NT2/D1 (cell line): ENCODE measurements around the gene PTPN1.

Experiments used
- YY1 ChIP-seq: IDR thresholded peaks from 2 replicates; pipeline ENCODE4 v1.6.1; 2011; ENCODE audit not compliant: insufficient read length, insufficient read depth
- ZNF274 ChIP-seq: IDR thresholded peaks from 2 replicates; pipeline ENCODE4 v1.6.1; 2011; ENCODE audit warnings: mild to moderate bottlenecking, low read depth, low read length

DNA sequence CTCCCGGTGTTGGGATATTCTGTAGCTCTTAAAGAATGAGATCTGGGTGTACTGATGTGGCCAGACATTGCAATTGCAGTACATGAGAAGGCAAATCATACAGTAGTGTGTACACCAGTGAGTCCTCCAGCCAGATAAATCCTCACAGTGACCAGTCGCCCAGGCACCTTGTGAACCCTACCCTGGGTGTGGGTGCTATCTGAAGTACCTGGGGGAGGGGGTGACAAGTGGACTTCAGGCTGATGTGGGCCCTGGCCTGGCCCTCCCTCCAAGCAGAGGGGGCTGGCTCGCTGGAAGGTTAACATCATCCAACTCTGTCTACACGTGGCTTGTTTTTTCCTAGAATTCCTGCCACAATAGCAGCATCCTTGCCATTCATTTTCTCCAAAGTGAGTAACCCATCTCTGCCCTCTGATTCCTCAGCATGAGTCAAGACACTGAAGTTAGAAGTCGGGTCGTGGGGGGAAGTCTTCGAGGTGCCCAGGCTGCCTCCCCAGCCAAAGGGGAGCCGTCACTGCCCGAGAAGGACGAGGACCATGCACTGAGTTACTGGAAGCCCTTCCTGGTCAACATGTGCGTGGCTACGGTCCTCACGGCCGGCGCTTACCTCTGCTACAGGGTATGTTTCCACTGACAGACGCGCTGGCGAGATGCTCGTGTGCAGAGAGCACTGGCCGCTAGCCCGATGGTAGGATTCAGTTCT, 70.8 kb downstream of the PTPN1 start:
- TF ChIP-seq ZNF274 (no peak), YY1 (no peak)
